T-helper 2 cell treated with Interferon-gamma antibody and Interleukin-4, amounts not matched to agents 100 ng/mL and 5 ng/mL, for 36 hours (primary cell): ENCODE data around the gene TNRC6C. TPM values are rescaled to one million over a fixed set of nuclear protein-coding genes. Genes with fewer than 3 reads are reported as not detected.
"Not testable (repeated sequence)": the region's sequence is repeated elsewhere in the genome, so short reads cannot be mapped to it uniquely, and the experiment has no call there.

Source experiments
- intact Hi-C: fragments of 100-400 bp; cut with micrococcal nuclease; formaldehyde crosslinking; loops from one replicate; pipeline ENCODE4 v1.15.1; 2023
- total RNA-seq: library from RNA; stranded (reverse); gene quantifications from 2 replicates; pipeline ENCODE4 v1.2.3, GENCODE V29; 2022

TNRC6C gene
- total RNA-seq, 1 donor from 2014 or later = 38.8 TPM

GRCh38 chr17:78075545-78075944 is 117.0 kb downstream of the TNRC6C start:
- intact Hi-C loops = no loop called here

- intact Hi-C loops = no loop called here
Measured at GRCh38 chr17:78079253-78079652, 120.8 kb downstream of the TNRC6C start.

GRCh38 chr17:78081551-78081950 is 123.0 kb downstream of the TNRC6C start:
- intact Hi-C loops = no loop called here

GRCh38 chr17:78082355-78082872 is 123.9 kb downstream of the TNRC6C start:
- intact Hi-C loops = not testable (repeated sequence)

GRCh38 chr17:78082988-78083387 is 124.5 kb downstream of the TNRC6C start:
- intact Hi-C loops = no loop called here

DNA sequence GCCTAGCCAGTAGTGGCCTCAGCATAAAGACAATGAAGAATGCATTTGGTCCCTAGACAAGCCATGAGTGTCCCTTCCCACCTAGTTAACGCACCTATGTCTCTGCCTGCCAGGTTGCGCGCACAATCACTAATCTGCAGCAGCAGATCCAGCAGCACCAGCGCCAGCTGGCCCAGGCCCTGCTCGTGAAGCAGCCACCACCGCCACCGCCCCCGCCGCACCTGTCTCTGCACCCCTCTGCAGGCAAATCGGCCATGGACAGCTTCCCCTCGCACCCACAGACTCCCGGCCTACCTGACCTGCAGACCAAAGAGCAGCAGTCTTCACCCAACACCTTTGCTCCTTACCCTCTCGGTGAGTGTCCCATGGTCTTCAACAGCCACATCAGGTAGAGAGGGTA is 128.2 kb downstream of the TNRC6C start:
- intact Hi-C loops = no loop called here

DNA sequence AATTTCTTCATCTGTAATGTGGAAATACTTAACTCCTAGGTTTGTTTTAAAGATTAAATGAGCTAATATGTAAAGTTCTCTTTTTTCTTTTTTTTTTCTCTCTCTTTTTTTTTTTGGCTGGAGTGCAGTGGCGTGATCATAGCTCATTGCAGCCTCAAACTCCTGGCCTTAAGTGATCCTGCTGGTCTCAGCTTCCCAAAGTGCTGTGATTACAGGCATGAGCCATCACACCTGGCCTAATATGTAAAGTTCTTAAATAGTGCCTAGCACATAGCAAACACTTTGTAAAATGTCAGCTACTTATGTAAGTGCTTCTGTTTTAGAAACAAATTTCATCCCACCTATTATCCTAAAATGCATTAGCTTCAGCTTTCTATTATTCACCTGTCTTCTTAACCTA is 130.0 kb downstream of the TNRC6C start:
- intact Hi-C loops = no loop called here

- intact Hi-C loops = no loop called here
Measured at GRCh38 chr17:78089576-78090281, 131.2 kb downstream of the TNRC6C start.

- intact Hi-C loops = no loop called here
Measured at GRCh38 chr17:78092794-78093324, 134.4 kb downstream of the TNRC6C start.

- intact Hi-C loops = no loop called here
Measured at GRCh38 chr17:78095035-78095434, 136.5 kb downstream of the TNRC6C start.

DNA sequence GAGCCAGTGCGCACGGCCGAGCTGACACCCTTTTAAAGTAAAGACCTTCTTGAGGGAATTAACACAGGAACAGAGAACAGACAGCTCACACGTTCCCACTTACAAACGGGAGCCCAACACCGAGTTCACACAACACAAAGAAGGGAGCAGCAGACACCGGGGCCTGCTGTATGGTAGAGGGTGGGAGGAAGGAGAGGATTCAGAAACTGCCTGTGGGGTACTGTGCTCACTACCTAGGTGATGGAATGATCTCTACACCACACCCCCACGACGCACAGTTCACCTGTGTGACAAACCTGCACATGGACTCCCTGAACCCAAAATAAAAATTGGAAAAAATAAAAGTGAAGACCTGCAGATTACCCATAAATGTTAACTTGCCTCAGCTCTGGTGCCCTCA is 137.6 kb downstream of the TNRC6C start:
- intact Hi-C loops = no loop called here

- intact Hi-C loops = no loop called here
Measured at GRCh38 chr17:78101112-78101511, 142.6 kb downstream of the TNRC6C start.

- intact Hi-C loops = no loop called here
Measured at GRCh38 chr17:78101542-78101941, 143.0 kb downstream of the TNRC6C start.

DNA sequence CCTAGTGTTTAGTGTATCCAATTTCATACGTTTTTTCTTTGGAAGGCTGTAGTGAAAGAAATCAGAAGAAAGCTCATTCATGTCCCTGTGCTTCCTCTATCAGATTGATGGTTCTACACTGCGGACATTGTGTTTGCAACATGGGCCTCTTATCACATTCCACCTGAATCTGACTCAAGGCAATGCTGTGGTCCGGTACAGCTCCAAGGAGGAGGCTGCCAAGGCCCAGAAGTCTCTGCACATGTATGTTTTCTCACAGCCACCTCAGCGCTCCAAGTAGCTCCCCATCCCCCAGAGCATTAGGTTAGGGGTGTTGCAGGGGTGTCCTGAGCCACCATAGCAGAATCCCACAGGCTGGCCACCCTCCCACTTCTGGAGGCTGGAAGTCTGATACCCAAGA is 144.8 kb downstream of the TNRC6C start:
- intact Hi-C loops = no loop called here

- intact Hi-C loops = no loop called here
Measured at GRCh38 chr17:78104540-78104941, 146.0 kb downstream of the TNRC6C start.

GRCh38 chr17:78105101-78105500 is 146.6 kb downstream of the TNRC6C start:
- intact Hi-C loops = no loop called here

GRCh38 chr17:78105551-78105950 is 147.0 kb downstream of the TNRC6C start:
- intact Hi-C loops = no loop called here

DNA sequence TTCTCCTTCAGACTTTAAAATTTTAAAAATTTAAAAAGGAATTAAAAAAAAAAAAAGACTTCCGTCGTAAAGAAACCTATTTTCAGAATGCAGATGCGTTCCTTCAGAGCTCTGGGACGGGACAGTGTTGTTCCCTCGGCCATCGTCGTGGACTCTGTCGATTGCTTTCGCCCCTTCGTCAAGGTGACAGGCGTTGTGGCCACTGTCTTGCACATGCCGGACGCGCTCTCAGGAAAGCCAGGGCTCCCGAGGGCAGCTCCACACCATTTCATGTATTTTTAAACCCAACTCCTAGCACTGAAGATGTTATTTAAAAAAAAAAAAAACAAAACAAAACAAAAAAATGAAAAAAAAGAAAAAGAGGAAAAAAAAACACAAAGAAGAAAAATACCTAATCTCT is 147.7 kb downstream of the TNRC6C start:
- intact Hi-C loops = no loop called here

- intact Hi-C loops = no loop called here
Measured at GRCh38 chr17:78107457-78107856, 149.0 kb downstream of the TNRC6C start.

DNA sequence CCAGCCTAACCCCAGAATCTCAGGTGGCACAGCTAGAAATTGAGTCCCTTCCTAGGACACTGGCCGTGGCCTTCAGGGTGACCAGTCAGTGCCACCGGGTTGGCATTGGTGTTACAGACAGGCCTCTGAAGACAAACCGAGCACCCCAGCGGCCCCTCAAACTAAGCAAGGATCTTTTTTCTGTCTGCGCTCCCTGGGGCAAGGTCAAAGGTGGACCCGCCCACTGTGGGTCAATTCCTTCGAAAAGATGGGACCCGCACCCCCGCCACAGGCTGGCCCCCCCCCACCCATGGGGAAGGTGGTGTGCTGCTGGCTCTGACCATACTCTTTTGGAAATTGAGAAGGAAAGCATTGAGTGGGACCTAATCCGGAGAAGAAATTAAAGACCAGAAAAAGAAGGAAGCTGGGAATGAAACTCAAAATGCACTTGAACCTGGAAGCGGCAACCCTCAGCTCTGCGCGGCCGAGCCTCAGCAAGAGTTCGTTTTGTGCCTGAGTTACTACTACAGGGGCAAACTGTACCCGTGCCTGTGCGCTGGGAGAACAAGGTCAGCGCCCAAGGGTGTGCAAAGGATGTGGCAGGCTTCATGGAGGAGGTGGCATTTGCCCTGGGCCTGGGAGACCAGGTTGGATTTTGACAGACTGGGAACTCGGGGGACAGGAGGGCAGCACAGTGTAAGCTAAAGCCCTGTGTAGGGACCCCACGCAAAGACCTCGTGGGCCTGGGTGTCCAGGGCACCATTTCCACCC is 149.6 kb downstream of the TNRC6C start:
- intact Hi-C loops = no loop called here

DNA sequence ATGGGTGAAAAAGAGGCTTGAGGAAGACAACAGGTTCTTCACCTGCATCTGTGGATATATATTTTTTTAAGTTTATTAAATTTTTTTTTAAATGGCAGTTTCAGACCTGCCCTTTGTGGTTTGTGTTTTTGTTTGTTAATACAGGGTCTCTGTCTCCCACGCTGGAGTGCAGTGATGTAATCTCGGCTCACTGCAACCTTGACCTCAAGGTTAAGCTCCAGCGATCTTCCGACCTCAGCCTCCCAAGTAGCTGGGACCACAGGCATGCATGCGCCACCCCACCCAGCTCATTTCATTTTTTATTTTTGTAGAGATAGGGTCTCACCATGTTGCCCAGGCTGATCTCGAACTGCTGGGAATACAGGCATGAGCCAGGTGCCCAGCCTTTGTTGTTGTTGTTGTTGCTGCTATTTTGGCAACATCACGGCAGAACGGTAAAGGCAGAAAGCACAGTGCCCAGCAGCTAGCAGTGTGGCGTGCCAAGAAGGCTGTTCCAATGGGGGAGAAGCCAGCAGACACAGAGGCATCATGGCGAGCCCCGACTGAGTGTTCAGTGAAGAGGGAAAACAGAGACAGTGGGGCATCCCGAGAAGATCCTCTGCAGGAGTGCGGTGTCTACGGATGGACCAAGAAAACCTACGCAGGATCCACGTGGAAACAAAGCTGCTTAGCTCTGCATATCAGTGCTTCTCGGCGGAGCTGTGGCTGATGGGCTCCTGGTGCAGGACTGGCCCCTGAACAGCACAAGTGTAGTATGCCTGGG is 150.4 kb downstream of the TNRC6C start:
- intact Hi-C loops = no loop called here

GRCh38 chr17:78109489-78109761 is 150.9 kb downstream of the TNRC6C start:
- intact Hi-C loops = no loop called here
